GM18505 (cell line): ENCODE data around the gene FAAH2.
"Not testable (repeated sequence)": the region's sequence is repeated elsewhere in the genome, so short reads cannot be mapped to it uniquely, and the experiment has no call there.

Experiments
- ATAC-seq: cut with Tn5 transposase; IDR thresholded peaks from one replicate; pipeline ENCODE4 v1.9.1; 2021; ENCODE audit not compliant: unreplicated experiment
- POLR2A ChIP-seq: IDR thresholded peaks from 4 replicates; pipeline ENCODE4 v1.6.1; 2011; ENCODE audit warnings: borderline replicate concordance; ENCODE audit not compliant: insufficient read depth, insufficient read length; ENCODE audit errors: extremely low read depth

The FAAH2 gene

DNA sequence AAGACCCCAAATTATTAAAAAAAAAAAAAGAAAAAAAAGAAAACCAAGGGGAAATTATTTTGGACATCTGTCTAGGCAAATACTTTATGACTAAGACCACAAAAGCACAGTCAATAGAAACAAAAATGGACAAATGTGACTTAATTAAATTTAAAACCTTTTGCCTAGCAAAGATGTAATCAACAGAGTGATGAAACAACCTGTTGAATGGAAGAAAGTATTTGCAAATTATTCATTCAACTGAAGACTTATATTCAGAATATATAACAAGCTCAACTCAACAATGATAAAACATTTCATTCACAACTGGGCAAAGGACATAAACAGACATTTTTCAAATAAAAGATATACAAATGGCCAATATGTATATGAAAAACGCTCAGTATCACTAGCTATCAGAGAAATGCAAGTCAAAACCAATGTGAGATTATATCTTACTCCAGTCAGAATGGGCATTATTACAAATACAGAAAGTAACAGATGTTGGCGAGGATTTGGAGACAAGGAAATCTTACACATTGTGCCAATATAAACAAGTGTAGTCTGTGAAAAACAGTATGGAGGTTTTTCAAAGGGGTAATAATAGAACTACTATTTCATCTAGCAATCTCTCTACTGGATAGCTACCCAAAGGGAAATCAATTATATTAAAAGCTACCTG, 67.1 kb downstream of the FAAH2 start:
- no peak for ATAC-seq
- TF ChIP-seq POLR2A, result no peak

GRCh38 chrX:57364145-57364544, 77.6 kb downstream of the FAAH2 start:
- ATAC-seq, result no peak
- TF ChIP-seq POLR2A, result no peak

DNA sequence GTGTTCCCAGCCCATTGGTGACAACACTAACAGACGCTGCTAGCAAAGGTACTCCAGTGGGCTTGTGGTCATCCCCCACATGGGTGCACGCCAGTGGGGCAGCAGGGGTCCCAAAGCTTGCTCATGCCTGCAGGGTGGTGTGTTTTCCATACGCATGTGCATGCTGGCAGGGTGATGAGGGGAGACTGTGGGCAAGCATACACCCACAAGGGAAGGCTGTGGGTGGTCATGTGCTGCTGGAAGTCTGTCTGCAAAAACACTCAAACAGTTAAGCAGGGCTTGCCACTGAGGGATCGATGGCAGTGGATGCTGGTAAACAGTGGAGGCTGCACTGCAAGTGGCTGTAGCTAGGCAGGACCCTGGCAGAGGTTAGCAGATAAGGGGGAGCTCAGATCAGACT, 79.9 kb downstream of the FAAH2 start:
- ATAC-seq, result no peak

DNA sequence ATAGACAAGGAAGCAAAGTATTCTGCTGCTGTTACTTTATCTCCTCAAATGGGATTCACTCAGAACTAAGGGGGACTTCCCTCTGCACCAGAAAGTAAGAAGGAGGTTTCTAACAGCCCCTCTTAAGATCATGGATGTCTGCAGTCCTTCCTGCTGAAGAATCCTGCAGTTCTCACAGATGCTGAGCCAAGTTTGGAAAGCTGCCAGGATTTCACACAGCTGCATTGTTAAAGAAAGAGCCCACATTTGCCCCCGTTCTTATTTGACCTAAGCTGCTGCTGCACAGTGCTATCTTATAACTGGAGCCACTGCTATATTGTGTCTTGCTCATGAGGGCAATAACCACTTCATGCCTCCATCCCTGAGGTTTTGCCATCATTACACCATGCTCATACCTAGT, 81.1 kb downstream of the FAAH2 start:
- no peak for TF ChIP-seq POLR2A
- ATAC-seq, result no peak

More for the DNA sequence above, 79.9 kb downstream of the FAAH2 start:
- TF ChIP-seq POLR2A, result no peak

- no peak for ATAC-seq
- TF ChIP-seq POLR2A, result no peak
These were observed 81.7 kb downstream of the FAAH2 start for GRCh38 chrX:57368158-57368557.

- ATAC-seq, result no peak
- no peak for TF ChIP-seq POLR2A
These were observed 92.8 kb downstream of the FAAH2 start for GRCh38 chrX:57379296-57379695.

DNA sequence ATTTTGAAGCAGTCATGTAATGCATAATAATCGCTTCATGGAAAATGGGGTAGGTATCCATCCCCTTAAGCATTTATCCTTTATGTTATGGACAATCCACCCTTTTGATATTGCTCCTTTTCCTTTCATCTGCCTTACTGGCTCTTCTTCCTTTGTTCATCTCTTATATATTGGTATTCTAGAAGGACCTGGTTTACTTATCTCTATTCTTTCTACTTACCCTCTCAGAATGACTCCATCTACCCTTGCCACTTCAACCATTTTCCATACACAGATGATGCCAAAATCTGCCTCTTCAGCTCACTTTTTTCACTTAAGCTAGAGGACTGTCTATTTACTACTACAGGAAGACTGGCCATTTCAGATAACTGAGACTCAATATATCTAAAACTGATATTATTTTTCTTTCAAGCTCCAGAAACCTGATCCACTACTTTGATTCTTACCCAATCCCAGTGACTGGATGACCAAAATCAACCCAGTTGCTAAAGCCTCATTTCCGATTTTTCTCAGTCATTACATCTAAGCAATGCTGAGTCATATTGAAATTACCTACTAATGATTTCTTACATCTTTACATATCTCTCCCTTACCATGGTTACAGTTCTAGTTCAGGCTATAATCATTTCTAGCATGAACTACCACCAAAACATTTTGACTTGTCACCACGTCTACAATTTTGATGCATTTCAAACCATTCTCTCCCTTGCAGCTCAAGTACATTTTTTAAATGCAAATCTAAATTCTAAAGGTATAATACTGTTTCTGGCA, 93.7 kb downstream of the FAAH2 start:
- ATAC-seq, result no peak
- TF ChIP-seq POLR2A, result no peak

- not testable (repeated sequence) for ATAC-seq
These were observed 107.7 kb downstream of the FAAH2 start for GRCh38 chrX:57394162-57394561.

DNA sequence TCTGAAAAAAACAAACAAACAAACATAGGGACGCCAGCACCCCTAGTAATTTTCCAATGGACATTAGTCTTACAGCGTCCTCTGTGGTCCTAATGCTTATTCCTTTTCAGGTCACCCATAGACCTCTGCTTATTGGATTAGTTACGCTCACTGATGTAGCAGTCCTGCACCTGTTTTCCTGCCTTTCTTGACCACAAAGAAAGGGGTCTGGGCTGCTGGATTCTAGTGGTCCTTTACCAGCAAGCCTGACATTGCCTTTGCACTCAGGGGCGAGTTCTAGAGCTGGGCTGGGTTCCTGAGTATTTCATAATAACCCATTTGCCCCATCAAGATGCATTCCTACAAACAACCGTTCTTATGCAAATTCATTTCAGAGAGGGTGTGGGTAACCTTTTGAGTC, 116.7 kb downstream of the FAAH2 start:
- not testable (repeated sequence) for ATAC-seq

- ATAC-seq, result no peak
- TF ChIP-seq POLR2A, result no peak
These were observed 119.6 kb downstream of the FAAH2 start for GRCh38 chrX:57406149-57406548.

DNA sequence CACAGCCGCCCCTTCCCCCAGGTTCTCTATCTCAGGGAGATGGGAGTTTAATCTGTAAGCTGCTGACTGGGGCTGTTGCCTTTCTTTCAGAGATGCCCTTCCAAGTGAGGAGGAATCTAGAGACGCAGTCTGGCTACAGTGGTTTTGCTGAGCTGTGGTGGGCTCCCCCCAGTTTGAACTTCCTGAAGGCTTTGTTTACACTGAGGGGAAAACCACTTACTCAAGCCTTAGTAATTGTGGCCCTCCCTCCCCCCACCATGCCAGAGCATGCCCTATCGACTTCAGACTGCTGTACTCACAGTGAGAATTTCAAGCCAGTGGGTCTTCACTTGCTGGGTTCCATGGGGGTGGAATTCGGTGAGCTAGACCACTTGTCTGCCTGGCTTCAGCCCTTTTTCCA, 131.3 kb downstream of the FAAH2 start:
- TF ChIP-seq POLR2A, result no peak
- no peak for ATAC-seq

DNA sequence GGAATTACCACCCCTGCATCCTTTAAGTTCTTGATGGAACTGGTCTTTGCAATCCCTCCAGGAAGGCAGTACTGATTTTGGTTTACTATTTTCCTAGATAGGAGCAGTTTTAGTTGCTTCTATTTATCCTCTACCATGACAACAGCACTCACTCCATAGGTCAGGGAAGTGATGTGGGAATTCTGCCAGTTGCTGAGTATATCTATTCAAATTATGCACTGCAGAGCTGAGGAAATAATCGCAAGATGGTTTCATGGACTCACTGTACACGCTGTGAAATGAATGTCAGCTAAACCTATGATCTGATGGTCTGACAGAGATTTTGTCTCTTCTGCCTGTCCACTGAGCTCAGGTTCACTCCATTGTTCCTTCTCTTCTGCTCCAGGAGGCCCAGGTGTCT, 135.8 kb downstream of the FAAH2 start:
- no peak for TF ChIP-seq POLR2A
- ATAC-seq, result no peak

GRCh38 chrX:57422790-57423189, 136.3 kb downstream of the FAAH2 start:
- no peak for TF ChIP-seq POLR2A
- no peak for ATAC-seq

GRCh38 chrX:57445076-57445475, 158.6 kb downstream of the FAAH2 start:
- no peak for TF ChIP-seq POLR2A
- ATAC-seq, result no peak
